ENCODE measurements around the gene SCRT2.
"Not testable (repeated sequence)": the region's sequence is repeated elsewhere in the genome, so short reads cannot be mapped to it uniquely, and the experiment has no call there.

Gene SCRT2

DNA sequence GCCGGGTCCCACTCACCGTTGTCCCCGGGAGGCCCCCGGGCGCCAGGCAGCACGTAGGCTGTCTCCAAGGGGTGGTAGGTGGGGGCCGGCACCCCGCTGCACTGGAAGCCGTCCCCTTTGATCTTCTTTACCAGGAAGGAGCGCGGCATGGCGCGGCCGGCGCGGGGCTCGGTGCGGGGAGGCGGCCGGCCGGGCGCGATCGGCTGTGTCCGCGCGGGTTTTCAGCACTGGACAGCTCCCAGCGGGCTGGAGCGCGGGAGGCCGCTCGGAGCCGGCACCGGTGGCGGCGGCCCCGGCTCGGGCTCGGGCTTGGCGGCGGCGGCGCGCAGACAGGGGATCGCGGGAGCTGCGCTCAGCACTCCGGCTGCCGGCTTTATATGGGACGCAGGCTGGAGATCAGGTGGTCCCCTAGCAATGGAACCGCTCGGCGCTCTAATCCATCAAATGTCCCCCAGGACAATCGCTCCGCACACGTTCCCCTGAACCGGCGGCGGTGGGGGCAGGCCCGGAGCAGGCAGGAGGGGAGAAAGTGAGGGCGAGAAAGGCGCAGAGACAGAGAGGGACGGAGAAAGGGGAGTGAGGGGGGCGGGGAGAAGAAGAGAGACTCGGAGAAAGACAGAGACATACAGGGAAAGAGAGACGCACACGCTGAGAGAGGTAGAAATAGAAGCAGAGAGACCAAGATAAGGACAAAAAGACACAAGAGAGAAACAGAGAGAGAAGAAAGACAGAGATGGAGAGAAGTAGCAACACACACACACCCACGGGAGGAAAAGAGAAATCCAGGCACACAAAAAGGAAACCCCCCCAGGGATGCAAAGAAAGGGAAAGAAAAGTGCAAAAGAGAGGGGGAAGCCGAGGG is at the start of gene SCRT2:
TSS of gene SCRT2 (minus strand) at position 350 of the 862 bp plus-strand sequence. CDS start at position 149, 201 bp downstream.
- no peak for DNase-seq

DNA sequence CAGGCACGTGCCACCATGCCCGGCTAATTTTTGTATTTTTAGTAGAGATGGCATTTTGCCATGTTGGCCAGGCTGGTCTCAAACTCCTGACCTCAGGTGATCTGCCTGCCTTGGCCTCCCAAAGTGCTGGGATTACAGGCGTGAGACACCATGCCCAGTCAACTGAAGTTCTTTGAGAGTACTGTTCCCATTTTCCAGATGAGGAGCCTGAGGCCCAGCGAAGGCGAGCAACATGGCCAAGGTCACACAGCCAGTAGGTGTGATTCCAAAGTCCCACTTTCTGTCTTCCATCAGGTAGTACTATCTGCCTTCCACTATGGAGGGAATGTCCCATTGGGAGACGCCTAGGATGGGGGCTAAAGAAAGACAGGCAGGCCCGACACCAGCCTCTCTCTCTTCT is 49.2 kb upstream of the SCRT2 start:
- not testable (repeated sequence) for DNase-seq

DNA sequence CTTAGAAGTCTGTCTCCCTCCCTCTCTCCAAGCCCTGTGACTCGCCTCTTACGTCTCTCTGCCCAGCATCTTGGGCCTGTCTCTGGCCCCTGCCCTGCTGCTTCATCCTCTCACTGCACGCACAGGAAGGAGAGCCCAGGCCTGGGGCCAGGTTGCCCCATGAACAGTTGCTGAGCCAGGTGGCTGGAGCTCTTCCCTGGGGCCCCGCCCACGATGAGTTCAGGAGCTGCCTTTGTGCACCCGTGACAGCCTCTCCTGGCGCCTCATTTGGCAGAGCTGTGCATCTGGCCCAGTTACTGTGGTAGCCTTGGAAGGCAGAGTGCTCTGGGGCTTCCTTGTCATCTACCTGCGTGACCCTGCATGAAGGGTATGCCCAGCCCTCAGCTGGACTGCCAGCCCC is 48.2 kb upstream of the SCRT2 start:
- DNase-seq = peak; percentile 19

DNA sequence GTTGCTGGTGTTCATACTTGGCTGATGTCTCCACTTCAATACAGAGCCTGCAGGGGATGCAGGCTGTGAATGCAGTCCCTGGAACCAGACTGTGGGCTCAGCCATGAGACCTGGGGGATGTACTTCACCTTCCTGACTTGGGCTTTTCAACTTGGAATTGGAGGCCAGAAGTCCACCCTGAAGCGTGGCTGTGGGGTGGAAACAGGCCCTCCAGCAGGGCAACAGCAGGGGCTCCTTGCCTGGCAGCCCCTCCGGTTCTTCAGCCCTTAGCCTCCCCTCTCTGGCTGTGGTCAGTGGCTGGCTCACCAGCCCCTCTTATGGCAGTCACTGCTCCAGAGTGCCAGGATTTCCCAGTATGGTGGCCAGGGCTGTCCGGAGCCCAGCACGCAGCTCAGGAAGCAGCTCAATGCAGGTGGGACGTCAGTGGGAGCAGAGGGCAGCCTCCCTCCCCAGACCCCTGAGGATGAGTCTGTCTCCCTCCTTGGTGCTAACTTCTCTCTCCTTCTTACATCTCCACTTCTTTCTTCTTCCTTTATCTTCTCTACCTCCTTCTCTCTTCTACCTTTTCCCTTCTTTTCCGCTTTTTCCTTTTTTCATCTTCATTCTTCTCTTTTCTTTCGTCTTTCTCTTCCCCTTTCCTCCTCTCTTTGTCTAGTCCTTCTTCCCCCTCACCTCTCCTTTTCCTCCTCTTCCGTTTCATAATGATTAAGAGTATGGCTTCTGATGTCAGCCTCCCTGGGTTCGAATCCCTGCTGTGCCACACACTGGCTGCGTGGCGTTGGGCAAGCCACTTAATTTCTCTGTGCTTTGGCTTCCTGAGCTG is 47.4 kb upstream of the SCRT2 start:
- no peak for DNase-seq

DNA sequence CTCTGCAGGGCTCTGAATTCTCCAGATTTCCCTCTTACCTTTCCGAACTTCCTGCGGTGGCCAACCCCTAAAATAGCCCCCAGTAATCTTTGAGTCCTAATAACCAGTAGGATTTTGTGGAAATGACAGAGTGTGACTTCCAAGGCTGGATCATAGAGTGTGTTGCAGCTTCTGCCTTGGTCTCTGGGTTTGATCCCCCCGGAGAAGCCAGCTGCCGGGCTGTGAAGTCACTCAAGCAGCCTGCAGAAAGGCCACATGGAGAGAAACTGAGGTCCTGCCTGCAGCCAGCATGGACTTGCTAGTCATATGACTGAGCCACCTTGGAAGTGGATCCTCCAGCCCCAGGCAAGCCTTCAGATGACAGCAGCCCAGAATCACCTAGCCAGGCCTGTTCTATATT is 46.3 kb upstream of the SCRT2 start:
- DNase-seq = no peak

DNA sequence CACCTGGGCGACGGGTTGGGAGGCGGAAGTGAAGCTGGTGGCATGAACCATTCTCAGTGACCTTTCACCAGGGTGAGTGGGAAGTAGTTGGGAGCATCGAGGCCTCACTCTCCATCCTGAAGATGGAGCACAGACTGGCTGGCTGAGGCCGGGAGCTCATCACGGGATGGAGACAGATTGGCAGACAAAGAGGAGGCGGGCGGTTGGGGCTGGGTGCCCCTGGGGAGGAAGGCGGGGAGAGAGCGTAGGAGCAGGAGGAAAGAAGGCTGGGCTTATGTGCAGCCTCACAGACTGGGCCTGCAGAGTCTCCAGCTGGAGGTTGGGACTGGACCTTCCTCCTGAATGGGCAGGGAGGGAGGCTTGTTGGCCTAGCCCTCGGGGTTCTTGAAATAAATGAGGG is 44.2 kb upstream of the SCRT2 start:
- DNase-seq = no peak

DNA sequence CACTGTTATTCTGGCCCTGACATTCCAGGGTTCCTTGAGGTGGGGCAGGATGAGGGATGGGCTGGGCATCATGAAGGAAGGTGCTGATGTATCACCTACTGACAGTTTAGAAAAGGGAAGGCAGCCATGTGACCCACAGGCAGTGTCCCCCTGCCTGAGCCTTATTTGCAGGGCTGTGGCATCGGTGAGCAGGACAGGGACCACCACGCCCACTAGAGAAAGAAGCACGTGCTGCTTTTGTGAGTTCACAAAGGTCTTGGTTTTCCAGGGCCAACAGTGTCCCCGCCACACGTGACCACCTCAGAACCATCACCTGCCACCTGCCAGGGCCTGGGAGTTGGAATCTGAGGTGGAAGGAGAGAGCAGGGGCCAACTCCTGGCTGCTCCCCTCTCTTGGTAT is 43.5 kb upstream of the SCRT2 start:
- no peak for DNase-seq

DNA sequence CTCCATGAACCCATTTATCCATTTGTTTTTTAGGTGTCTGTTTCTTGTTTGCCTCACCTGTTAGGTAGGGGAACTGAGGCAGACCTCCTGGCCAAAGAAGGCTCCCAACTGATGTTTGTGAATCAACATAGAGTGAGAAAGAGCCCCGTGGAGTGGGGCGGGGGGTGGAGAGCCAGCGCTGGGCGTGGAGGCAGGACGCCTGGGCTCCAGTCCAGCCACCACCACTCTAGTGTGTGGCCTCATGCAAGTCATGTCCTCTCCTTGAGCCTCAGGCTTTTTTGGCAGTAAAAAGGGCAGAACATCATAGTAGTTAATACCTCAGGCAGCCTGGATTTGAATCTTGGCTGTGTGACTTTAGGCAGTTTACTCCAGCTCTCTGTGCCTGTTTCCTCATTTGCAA is 42.2 kb upstream of the SCRT2 start:
- DNase-seq = no peak

DNA sequence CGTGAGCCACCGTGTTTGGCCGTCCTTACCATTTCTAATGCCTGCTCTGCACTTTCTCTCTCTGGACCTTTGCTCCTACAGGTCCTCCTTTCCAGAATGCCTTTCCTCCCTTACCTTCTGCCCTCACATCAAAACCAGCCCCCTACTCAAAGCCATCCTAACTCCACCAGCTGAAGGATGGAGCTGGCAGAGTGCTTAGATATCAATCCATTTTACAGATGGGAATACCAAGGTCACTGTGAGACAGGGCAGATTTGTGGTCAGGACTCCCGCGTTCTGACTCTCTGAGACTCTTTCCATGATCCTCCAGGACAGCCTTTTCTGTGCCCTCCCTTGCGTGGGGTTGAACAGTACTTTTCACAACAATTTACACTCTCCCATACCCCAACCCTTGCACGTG is 41.7 kb upstream of the SCRT2 start:
- no peak for DNase-seq

DNA sequence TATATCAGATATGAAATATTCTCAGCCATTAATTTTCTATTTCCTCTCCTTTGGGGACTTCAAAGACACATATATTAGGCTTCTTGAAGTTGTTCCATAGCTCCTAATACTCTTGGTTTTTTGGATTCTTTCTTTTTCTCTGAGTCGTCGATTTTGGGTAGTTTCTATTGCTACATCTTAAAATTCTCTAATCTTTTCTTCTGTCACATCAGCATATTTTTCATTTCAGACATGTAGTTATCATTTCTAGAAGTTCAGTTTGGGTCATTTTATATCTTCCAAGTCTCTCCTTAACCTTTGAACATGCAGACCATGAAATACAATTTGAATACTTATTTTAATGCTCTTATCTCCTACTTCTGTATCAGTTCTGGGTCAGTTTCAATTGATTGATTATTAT is 38.9 kb upstream of the SCRT2 start:
- DNase-seq = no peak

DNA sequence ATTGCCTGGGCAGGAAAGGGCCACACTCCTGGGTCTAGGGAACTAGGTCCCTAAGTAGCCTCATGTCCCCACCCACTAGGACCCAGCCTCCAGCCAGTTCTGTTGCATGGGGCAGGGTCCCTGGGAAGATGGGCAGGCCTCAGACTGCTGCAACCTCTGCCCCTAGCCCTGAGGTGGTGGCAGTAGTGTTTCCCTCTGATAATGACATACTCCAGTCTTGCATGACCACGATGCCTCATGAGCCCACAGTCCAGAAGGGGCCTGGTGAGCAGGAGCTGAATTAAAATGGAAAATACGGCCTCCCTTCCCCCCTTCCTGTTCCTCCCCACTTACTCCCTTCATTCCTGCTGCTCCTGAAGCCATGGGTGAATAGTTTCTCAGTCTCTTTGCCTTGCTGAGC is 36.0 kb upstream of the SCRT2 start:
- DNase-seq = no peak

DNA sequence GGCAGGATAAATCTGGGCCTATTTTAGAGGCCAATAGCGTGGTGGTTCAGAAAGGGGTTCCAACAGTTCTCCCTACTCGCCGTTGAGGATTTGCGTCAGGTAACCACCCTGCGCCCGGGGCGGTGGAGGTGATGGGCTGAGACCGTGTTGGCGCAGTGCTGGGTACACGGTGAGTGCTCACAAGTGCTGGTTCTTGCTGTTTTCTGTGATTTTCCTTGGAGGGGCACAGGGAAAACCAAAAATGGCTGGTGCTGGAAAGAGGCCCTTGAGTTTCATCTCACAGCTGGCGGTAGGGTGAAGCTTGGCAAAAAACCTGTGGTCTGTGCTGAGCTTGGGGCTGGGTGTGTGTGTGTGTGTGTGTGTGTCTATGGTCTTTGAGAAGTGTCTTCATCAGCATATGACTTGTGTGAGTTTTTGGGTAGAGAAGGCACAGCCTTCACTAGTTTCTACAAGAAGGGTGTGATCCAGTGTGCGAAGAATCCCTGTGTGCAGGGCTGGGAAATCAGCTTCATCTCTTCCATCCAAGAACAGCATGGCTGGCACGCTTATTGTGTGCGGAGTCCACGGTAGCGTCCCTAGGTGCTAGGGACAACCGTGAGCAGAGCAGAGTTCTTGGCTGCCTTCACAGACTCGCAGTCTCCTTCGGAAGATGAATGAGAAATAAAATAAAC is 35.3 kb upstream of the SCRT2 start:
- no peak for DNase-seq

DNA sequence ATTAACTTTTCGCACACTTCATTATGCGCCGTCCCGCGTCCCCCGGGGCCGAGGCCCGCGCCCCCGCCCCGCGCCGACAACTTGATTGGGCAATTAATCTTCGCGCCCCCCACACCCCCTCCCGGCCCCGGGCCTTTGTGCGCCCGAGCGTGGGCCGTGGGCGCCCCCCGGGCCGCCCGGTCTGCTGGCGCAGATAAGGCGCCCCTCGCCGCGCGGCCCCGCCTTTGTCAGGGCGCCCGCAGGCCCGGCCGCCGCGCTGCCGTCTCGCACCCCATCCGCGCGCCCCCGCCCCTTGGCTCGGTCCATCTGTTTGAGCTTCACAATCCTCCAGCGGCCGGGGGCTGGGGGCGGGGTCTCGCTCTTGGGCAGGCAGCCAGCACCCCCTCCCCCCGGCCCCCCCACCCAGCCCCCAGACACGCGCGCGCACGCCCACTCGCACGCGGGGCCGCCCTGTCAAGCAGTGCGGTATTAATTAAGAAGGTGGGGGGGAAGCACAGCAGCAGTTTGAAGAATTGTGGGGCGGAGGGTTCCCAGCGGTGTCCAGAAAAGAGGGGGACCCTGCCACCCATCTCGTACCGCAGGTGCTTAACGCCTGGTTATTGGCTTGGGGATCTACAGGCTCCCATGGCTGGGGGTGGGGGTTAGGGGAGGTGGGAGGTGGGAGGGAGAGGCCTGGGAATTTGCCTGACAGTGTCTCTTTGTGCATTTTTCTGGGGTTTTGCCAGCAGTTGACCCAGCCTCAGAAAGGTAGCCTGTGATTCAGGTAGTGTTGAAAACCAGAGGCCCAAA is 34.6 kb upstream of the SCRT2 start:
- DNase-seq = no peak

DNA sequence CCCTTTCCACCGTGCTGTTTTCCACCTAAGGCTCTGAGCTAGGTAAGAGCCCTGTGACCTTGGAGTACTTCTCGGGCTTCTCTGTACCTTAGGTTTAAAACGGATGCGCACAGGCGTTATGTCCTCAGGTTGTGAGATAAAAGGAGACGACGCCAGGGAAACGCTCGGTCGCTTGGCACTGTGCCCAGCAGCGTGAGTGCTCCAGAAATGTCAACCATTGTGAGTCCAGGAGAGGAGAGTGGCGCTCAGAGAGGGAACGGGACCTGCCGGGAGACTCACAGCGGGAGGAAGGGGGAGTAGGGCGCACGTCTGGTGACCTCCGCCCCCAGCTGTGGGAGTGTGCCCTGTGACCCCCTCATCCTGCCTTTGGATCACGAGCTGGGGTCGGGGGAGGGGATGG is 33.8 kb upstream of the SCRT2 start:
- peak; percentile 70 for DNase-seq

DNA sequence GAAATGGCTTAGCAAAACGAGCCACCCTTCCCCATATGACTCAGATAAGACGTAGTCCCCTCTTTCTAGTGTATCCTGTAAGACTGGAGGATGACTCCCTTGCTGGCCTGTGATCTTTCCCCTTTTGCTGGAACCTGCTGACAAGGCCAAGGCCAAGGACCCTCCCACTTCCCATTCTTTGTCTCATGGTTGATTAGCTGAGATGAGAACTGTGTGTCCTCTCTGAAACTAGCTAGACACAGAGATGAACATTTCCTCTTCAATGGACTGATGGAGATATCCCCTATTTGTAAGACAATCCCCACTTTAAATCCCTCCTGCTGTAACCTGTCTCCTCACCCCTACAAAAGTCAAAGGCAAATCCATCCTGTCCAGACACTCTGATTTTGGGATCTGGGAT is 33.4 kb upstream of the SCRT2 start:
- no peak for DNase-seq

DNA sequence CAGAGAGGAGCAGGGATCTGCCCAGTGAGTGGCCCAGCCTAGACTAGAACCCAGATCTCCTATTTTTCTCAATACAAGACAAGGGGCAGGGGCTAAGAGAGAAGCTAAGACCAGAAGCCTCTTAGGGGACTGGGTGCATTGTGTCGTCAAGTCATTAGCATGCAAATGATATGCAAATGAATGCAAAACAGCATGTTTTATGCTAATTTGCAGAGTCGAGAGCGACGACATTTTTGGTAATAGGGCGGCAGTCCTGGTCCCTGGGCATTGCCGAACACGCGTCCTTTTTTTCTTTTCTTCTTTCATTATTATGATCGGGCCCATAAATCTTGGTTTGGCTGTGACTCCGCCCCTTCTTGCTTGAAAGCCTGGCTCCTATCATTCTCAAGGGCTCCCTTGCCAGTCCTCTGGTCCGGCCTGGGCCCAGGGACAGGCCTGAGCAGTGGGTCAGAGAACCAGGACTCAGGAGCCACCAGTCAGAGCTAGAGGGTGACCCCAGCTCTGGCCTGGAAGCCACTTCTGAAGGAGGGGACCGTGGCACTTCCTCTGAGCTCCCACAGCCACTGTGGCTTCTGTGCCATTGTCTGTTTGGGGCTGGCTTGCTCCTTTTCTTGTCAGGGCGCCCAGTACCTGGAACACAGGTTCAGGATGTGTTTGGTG is 32.0 kb upstream of the SCRT2 start:
- no peak for DNase-seq

DNA sequence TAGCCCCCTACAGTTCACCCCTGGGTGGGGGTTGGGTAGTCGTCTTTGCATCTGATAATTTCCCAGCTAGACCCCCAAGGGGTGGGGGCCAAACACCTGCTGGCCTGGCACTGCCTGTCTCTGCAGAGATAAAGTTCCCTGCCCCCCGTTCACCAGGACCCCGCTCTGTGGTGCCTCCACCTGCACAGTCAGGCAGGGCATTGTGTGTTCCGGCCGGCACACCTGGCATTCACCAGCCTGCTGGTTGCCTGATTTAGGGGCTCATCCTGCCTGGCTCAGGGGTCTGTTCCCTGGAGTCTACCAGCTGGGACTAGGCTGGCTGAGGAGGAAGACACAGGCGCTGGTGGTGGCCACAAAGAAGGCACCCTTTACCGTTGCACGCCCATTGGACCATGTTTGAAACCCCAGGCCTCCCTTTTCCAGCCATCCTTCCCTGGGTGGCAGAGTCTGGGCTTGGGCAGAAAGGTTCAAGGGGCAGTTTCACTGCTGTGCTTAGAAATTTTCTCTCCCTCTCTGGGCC is 30.8 kb upstream of the SCRT2 start:
- DNase-seq = no peak

DNA sequence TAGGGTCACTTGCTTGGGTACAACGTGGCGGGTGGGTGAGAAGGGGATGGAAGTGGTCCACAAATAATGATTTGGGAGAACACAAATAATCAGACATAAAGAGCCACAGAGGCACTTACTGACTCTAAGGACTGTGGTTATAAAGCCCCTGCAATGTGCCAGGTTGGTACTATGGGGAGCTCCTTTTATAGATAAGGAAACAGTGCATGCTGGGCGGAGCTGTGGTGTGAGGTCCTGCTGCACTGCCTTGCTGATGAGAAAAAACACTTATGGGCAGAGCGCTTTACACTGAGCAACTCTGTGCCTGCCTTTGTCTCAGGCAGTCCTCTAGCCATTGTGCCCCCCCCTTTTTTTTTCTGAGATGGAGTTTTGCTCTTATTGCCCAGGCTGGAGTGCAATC is 29.1 kb upstream of the SCRT2 start:
- no peak for DNase-seq

DNA sequence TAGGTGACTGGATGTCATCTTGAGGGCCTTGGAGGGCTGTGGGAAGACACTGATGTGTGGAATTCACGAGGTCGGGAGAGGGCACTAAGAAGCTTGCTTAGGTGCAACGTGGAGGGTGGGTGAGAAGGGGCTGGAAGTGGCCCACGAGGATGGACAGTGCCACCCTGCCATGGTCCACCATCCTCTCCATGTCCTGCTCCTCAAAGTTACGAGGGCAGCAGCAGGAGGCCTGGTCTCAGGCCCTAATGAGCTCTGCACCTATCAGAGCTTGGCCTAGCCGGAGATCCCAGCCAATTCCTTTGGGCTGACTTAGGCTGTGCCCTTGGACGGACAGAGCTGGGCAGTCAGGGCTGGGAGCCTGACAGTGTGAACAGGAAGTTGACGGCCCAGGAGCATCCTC is 27.8 kb upstream of the SCRT2 start:
- DNase-seq = no peak

DNA sequence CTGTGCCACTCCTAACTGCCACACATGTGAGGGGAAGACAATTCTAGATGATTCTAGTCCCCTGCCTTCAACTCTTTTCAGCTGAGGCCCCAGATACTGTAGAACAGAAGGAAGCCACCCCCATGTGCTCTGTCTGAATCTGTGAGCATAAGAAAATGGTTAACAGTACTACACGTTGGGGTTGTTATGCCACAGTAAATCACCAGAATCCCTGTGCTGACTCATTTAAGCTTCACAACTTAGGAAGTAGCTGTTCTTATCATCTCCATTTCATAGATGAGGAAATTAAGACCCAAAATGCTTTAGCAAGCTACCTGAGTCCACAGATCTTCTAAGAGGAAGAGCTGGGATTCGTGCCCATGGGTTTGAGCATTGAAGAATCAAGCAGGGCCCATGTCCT is 27.4 kb upstream of the SCRT2 start:
- no peak for DNase-seq

DNA sequence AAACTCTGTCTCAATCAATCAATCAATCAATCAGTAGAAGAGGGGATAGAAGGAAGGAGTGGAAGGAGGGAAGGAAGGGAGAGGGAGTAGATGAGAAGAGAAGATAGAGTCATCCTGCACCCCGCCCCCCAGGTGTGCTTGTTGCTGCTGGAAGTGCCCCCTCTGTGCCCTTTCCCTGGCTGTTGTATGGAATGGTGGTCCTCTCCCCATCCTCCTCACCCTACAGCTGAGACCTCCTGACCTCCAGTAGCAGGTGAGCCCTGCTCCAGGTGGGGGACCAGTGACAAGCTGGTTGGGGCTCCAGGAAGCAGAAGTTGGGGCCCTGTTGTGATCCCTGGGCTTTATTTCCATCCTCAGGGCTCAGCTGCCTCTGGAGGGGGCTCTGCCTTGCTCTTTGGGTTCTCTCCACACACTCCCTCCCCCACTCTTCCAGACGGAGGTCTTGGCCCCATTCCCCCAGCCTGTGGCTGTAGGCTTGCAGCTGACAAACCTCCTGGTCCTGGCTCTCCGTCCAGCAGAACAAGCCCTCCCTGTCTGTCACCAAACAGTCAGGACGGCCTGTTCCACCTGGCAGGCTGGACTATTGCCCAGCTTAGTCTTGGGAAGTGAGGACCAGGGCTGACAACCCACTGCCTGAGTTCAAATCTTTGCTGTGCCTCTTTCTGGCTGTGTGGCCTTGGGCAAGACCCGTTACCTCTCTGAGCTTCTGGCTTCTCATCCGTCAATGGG is 26.0 kb upstream of the SCRT2 start:
- no peak for DNase-seq
